Mononuclear cell (primary cell): Measurements from ENCODE around the gene GLIPR1. TPM values are rescaled to one million over a fixed set of nuclear protein-coding genes. Genes with fewer than 3 reads are reported as not detected.
"Not testable (repeated sequence)": the region's sequence is repeated elsewhere in the genome, so short reads cannot be mapped to it uniquely, and the experiment has no call there.

Source experiments
- H3K27me3 ChIP-seq: 2 replicates; pipeline ENCODE4 v1.6.0; 2011; ENCODE audit warnings: low read length, control low read depth; ENCODE audit not compliant: insufficient read depth
- H3K4me1 ChIP-seq: 2 replicates; pipeline ENCODE4 v1.5.1; 2011; ENCODE audit warnings: mild to moderate bottlenecking, low read length, control low read depth; ENCODE audit not compliant: insufficient read depth
- H3K4me3 ChIP-seq: 2 replicates; pipeline ENCODE4 v1.5.1; 2011; ENCODE audit warnings: mild to moderate bottlenecking, low read length, moderate library complexity
- H3K9me3 ChIP-seq: 2 replicates; pipeline ENCODE4 v1.5.1; 2011; ENCODE audit warnings: low read depth, mild to moderate bottlenecking, control low read depth, low read length
- total RNA-seq: library from RNA; depleted of rRNA; stranded (reverse); fragments of >200 nt; gene quantifications from one replicate; pipeline ENCODE4 v1.2.3, GENCODE V29; 2012

Gene GLIPR1
- 92.7 TPM for total RNA-seq

DNA sequence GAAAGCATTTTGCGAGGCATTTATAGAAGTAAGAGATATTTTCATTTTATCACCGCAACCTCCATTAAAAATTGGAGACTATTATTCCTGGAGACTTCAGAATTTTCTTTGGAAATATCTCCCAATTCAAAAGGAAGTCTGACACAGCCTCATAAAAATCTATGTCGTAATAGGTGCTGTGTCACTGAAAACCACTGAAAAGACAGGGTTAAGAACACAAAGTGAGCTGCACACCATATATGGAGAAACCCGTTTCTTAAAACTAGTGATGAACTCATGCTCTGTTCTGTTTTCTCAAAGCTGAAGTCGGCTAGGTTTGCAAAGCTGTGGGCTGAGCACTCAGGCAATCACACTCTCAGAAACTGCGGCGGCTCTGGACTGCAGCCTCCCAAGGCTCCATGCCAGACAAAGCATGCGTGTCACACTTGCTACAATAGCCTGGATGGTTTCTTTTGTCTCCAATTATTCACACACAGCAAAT is at the start of gene GLIPR1:
Gene GLIPR1 (plus strand): TSS at position 287 of the 481 bp plus-strand sequence. CDS start 126 bp downstream, at position 413.
- H3K4me1 ChIP-seq = peaks cover 64% of the 10 kb centered on the region
- H3K27me3 ChIP-seq = no peaks in the 10 kb centered on the region
- peak within 1 kb of the TSS; percentile 64 for H3K4me3 ChIP-seq
- no peaks in the 10 kb centered on the region for H3K9me3 ChIP-seq

- Histone ChIP-seq H3K27me3 (no peaks in the 10 kb centered on the region), H3K4me3 (no peak overlapping the region), H3K4me1 (peaks cover 3% of the 10 kb centered on the region), H3K9me3 (no peaks in the 10 kb centered on the region)
Observed at GRCh38 chr12:75432924-75433323, 47.6 kb upstream of the GLIPR1 start.

GRCh38 chr12:75437564-75437963 is 43.0 kb upstream of the GLIPR1 start:
- H3K4me1 ChIP-seq = peaks cover 12% of the 10 kb centered on the region
- H3K27me3 ChIP-seq = no peaks in the 10 kb centered on the region
- H3K4me3 ChIP-seq = no peak overlapping the region
- H3K9me3 ChIP-seq = no peaks in the 10 kb centered on the region

DNA sequence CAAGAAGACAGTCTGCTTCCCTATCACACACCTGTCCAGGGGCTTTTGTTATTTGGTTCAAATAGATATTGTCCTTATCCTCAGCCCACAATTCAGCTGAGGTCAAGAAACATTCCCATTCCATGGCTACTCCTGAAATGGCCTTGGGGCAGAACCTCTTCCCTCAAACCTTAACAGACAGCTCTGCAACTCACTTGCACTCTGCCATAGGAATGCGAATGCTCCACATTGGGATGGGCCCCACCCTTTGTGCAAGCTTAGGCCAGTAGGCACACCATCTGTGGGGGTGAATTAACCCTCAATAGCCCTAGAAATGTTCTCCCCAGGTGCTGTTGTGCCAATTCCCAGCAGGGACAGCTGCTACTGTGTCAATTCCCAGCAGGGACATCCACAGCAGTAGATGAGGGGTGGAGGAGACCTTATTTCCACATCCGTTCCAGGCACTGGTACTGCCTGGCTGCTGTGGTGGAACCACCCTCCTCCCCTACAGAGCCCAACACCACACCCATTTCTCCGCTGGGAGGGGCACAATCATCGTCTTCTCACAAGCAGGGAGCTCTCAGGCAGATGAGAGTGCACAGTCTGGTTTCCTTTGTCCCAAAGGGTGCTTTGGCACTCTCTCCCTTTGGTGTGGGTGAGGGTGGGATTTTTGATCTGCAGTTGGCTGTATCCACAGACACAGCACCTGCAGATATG is 42.3 kb upstream of the GLIPR1 start:
- H3K4me1 ChIP-seq = peaks cover 12% of the 10 kb centered on the region

GRCh38 chr12:75439048-75439447 is 41.5 kb upstream of the GLIPR1 start:
- Histone ChIP-seq H3K4me3 (no peak overlapping the region), H3K27me3 (no peaks in the 10 kb centered on the region), H3K9me3 (no peaks in the 10 kb centered on the region), H3K4me1 (peaks cover 12% of the 10 kb centered on the region)

More for the DNA sequence above, 42.3 kb upstream of the GLIPR1 start:
- Histone ChIP-seq H3K4me3 (no peak overlapping the region), H3K27me3 (no peaks in the 10 kb centered on the region), H3K9me3 (no peaks in the 10 kb centered on the region)

GRCh38 chr12:75439930-75440329 is 40.6 kb upstream of the GLIPR1 start:
- H3K4me3 ChIP-seq = no peak overlapping the region
- no peaks in the 10 kb centered on the region for H3K9me3 ChIP-seq
- no peaks in the 10 kb centered on the region for H3K27me3 ChIP-seq
- peaks cover 19% of the 10 kb centered on the region for H3K4me1 ChIP-seq

GRCh38 chr12:75441687-75442449 is 38.7 kb upstream of the GLIPR1 start:
- H3K4me3 ChIP-seq, H3K9me3 ChIP-seq, H3K27me3 ChIP-seq: not testable (repeated sequence)
- H3K4me1 ChIP-seq = peaks cover 27% of the 10 kb centered on the region

DNA sequence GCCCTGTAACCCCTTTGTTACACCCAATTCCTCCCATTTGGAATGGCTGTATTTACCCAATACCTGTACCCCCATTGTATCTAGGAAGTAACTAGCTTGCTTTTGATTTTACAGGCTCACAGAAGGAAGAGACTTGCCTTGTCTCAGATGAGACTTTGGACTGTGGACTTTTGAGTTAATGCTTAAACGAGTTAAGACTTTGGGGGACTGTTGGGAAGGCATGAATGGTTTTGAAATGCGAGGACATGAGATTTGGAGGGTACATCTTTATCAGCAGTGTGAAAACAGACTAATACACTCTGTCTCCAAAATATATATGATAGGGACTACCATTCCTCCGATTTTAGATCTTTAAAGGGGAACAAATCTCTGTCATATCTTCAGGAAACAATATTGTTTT is 38.1 kb upstream of the GLIPR1 start:
- not testable (repeated sequence) for H3K4me3 ChIP-seq, H3K27me3 ChIP-seq, H3K9me3 ChIP-seq
- peaks cover 27% of the 10 kb centered on the region for H3K4me1 ChIP-seq

- H3K9me3 ChIP-seq = no peaks in the 10 kb centered on the region
- peaks cover 16% of the 10 kb centered on the region for H3K4me1 ChIP-seq
- H3K27me3 ChIP-seq = no peaks in the 10 kb centered on the region
- no peak overlapping the region for H3K4me3 ChIP-seq
Observed at GRCh38 chr12:75443709-75444108, 36.8 kb upstream of the GLIPR1 start.

DNA sequence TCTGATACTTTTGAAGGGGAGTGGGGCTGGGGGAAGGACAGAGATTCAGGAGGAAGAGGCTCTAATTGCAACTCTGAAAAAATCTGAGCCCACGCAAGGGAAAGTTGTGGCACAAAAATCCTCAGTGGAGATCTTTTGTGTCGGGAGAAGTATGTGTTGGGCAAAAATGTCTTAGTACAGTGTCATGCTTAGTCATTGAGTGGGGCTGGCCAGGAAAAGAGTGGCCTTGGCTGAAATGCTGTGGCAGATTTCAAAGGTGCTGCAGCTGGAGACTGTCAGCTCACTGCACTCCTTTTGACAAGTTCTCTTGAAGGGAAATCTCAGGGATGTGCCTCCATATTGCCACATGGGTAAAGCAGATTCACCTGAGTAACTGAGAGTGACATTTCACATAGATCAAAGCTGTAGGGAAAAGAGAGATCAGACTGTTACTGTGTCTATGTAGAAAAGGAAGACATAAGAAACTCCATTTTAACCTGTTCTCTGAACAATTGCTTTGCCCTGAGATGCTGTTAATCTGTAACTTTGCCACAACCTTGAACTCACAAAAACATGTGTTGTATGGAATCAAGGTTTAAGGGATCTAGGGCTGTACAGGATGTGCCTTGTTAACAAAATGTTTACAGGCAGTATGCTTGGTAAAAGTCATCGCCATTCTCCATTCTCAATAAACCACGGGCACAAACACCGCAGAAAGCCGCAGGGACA is 36.0 kb upstream of the GLIPR1 start:
- peaks cover 15% of the 10 kb centered on the region for H3K4me1 ChIP-seq
- H3K27me3 ChIP-seq = no peaks in the 10 kb centered on the region
- H3K4me3 ChIP-seq = no peak overlapping the region
- no peaks in the 10 kb centered on the region for H3K9me3 ChIP-seq

DNA sequence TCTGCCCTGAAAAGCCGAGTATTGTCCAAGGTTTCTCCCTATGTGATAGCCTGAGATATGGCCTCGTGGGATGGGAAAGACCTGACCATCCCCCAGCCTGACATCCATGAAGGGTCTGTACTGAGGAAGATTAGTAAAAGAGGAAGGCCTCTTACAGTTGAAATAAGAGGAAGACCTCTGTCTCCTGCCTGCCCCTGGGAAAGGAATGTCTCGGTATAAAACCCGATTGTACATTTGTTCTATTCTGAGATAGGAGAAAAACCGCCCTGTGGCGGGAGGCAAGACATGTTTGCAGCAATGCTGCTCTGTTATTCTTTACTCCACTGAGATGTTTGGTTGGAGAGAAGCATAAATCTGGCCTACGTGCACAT is 35.4 kb upstream of the GLIPR1 start:
- H3K27me3 ChIP-seq, H3K9me3 ChIP-seq, H3K4me3 ChIP-seq: not testable (repeated sequence)
- H3K4me1 ChIP-seq = peaks cover 15% of the 10 kb centered on the region

GRCh38 chr12:75446857-75447256 is 33.7 kb upstream of the GLIPR1 start:
- H3K9me3 ChIP-seq = no peaks in the 10 kb centered on the region
- no peaks in the 10 kb centered on the region for H3K27me3 ChIP-seq
- H3K4me3 ChIP-seq = no peak overlapping the region
- H3K4me1 ChIP-seq = peaks cover 15% of the 10 kb centered on the region

GRCh38 chr12:75447691-75448393 is 32.7 kb upstream of the GLIPR1 start:
- no peak overlapping the region for H3K4me3 ChIP-seq
- H3K4me1 ChIP-seq = peaks cover 15% of the 10 kb centered on the region
- H3K9me3 ChIP-seq = no peaks in the 10 kb centered on the region
- no peaks in the 10 kb centered on the region for H3K27me3 ChIP-seq

DNA sequence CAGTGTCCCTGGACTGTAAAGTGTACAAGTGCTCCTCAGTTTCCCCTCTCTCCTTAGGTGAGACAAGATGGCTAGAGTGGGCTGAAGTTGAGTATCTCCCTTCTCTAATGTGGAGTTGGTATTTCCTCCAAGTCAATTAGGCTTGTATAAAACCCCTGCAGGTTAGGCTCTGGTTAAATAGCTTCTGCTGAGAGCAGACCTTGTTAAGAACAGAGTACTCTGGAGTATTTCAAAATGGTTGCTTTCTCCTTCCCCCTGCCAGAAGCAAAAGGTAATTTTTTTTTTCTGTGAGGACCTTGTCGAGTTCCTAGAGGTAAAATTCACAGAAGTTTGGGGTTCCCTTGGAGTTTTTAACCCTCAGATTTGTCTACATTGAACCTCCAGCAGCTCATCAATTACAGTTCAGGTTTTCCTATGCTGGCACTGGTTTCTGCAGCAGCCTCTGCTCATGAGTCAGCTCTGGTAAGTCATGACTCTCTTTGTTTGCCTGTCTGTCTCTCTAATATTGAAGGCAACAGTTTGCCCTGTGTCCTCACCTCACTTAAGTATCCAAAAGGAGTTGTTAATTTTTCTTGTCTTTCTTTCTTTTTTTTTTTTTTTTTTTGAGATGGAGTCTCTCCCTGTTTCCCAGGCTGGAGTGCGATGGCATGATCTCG is 27.8 kb upstream of the GLIPR1 start:
- Histone ChIP-seq H3K27me3 (no peaks in the 10 kb centered on the region), H3K4me1 (peaks cover 14% of the 10 kb centered on the region), H3K9me3 (no peaks in the 10 kb centered on the region), H3K4me3 (no peak overlapping the region)
